Stimulated activated CD4-positive, alpha-beta T cell treated with anti-CD3 and anti-CD28 coated beads, Interleukin-4, amount 100 ng/mL, for 48 hours (primary cell): Measurements from ENCODE around the gene CNTFR.
A peak's percentile ranks its signal among the peaks of the same experiment; 100 is the strongest.

Experiments
- DNase-seq, 2 donors: peaks; one replicate each; pipeline ENCODE4 v3.0.0-alpha.2; 2020; ENCODE audit warnings: low read depth in 2 of 2

CNTFR gene

DNA sequence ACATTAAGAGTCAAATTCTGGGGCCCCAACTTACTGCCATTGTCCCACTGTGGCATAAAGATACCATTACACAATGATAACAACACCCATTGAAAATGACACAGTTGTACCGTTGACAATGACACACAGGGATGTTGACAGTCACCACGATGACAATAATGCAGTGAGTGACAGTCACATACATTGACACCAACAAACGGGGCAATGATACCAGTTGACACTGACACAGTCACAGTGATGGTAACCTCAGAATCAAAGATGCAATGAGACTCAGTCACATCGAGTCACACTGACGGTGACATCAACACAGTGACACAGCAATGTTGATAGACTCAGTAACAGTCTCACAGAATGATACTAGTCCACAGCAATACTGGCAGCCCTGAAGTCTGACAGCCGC is 16.9 kb downstream of the CNTFR start:
- no peak for DNase-seq

DNA sequence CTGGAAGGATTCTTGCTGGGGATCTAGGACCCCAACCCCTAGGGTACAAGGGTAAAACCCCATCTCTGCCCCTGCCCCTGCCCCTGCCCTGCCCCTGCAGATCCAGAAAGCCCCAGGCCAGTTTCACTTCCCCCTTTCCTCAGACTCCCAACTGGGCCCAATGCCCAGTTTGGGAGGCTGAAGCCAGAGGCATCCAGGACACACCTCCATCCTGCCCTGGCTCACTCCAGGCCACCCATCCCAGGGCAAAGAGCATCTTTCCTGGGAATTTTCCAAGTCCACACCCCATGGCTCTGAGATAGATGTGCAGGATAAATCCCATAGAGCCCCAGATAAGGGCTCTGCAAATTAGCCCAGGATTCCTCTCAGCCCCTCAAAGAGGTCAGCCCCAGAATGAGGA is 17.4 kb downstream of the CNTFR start:
- DNase-seq: no peak

DNA sequence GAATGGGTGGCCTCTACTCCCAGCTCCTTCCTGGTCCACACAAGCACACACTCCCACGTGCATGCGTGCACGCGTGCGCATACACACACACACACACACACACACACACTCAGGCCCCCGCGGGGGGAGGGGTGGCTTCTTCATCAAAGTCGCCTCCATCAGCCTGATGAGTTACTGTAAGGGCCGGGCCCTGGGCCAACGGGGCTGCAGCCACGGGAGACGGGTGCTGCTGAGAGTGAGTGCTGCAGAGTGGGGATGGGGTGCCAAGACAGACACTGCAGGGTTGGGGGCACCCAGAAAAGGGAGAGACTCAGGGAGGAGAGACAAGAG is 18.1 kb downstream of the CNTFR start:
- DNase-seq: no peak

DNA sequence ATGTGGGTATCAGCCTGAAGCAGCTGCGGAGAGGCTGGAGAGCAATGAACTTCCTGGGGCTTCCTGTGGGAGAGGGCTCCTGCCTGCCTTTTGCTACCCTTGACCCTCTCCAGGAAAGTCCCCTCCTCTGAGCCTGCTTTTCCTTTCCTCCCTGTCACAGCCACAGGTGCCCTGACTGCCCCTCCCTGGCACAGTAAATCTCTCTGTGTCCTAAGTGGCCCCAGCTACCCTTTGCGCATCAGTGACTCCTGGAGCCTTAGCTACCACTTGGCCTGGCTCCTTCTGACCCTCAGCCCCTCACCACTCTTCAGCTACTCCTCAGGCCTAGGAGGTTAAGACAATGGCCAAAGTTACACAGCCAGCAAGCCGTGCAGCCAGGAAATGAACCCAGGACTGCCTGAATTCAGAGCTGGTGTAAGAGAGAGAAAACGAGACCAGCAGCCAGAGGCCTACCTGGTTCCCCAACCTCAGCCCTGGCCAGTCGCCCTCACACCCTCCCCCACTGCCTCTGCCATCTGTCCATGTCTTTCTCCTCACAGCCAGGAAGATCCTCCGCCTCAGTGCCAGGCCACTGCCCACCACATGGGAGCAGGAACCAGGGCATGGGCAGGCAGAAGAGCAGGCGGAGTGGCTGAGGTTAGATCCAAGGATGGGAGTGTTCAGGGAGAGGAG is 18.6 kb downstream of the CNTFR start:
- no peak for DNase-seq

DNA sequence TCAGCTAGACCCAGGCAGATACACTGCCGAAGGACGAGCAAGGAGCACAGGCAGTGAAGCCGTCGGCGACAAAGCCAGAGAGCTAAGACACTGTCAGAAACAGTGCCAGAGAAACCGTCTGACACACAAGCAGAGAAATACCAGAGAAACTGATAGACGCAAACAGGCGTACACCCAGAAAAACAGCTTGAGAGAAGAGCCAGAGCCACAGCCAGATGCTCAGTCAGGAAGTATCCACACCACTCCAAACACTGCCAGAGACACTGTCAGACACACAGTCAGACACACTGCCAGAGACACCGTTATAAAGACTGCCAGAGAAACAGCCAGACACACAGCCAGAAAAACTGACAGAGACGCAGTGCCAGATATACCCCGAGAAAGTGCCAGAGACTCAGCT is 19.1 kb downstream of the CNTFR start:
- DNase-seq: no peak

DNA sequence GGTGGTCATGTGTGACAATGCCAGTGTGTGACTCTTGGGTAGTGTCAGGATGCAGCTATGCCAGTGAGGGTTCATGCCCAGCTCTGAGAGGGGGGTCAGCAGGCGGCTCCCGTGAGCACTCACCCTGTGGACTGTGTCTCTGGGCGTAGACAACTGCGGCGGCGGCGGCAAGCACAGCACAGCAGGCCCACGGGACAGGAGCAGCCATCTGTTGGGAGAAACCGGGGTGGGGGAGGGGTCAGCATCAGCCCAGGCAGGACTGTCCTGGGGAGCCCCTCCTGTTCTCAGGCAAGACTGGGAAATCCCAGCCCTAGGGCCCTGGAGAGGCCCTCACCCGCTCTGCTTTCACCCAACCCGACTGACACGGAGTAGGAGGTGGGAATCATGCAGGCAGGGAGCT is 20.8 kb downstream of the CNTFR start:
- DNase-seq: no peak

DNA sequence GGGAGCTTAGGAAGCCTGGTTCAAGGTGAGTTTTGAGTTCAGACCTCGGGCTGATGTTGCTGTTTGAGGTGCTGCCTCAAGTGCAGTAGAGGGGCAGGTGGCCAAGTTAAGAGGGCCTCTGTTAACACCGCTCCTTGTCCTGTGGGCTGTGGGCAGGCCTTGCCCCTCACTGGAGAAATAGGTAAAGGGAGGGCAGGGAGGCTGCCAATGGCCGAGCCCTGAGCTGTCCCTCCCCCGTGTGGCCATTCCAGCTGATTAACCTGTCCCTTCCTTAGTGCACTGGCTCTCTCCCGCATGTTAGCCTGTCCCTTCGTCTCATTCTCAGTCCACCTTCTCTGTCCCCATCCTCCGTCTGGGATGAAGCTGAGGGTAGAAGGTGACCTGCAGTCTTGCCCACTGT is 21.4 kb downstream of the CNTFR start:
- no peak for DNase-seq

DNA sequence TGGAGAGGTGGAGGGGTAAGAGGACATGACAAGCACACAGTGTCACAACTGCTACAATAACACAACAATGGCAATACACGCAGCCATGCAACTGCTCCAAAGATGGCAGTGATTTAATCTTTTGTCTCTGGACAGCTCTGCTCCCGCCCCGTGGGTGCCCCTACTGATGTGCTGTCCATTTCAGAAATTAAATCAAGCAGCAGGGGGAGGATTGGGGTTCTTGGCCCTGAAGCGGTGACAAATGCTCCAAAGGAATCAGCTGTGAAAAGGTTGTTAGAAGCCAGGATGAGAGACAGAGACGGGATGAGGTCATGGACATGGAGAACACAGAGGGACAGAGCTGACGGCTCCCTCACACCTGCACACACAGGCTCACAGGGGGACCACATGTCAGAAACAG is 22.6 kb downstream of the CNTFR start:
- DNase-seq: no peak

DNA sequence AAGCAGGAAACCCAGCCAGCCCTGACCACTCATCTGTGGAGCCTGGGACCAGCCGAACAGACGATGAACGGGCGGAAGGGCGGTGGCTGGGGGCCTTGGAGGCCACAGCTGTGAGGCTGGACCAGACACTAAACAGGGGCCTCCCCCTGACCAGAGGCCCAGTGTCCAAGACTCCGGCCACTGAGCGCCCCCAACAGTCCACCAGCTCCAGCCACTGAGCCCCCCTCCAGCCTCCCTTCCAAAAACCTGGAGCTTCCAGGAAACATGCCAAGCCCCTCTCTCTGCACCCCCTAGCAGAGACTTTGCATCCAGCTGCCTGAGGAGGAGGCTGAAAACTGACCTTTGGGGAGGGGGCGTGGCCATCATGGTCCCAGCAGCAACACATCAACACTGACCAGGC is 23.2 kb downstream of the CNTFR start:
- no peak for DNase-seq

DNA sequence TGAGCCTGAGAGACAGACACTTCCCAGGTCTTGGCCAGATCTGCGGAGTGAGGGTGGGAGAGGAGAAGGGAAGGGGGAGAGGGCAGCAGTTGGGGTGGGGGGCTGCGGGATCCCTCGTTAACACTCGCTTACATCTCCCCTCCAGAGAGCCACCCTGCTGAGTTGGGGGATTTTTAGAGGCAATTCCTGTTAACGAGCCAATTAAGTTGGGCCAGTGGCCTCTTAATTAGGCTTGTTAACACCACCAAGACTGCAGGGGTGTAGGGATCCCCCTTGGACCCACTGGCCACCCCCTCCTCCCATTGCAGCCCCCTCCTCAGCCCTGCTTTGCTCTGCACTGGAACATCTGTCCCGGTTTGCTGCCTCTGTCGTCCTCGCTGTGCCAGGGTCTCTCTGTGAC is 23.7 kb downstream of the CNTFR start:
- DNase-seq: no peak

DNA sequence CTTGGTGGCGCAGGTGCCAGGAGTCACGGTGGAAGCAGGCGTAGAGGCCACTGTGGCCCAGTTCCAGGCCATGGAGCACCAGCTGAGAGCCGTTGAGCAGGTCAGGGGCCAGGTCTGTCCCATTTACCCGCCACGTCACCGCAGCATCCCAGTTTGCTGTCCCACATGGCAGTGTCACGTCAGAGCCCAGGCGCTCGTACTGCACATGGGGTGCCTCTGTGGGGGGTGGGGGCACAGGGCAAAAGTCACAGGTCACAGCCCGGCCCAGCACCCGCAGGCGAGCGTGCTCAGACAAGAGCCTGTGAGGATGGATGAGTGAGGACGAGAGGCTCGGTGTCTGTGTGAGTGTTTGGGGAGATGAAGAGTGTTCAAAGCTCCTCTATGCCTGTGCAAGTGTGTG is 24.9 kb downstream of the CNTFR start:
- DNase-seq: no peak

DNA sequence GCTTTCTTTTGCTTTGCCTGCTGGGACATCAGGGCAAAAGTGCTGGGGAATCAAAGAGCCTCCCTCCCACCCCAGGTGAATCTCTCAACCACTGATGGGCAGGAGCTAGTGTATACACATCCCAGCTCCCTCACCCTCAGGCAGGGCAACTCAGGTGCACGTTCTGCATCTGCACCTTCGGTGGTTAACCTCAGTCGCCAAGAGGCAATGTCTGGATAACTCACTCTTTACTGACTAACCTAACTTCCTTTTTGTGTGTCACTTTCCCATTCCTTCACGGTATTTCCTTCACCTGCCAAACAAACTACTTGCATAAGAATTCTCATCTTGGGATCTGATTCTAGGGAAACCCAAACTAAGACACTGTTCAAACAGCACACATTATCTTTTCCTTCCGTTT is 26.3 kb downstream of the CNTFR start:
- no peak for DNase-seq

DNA sequence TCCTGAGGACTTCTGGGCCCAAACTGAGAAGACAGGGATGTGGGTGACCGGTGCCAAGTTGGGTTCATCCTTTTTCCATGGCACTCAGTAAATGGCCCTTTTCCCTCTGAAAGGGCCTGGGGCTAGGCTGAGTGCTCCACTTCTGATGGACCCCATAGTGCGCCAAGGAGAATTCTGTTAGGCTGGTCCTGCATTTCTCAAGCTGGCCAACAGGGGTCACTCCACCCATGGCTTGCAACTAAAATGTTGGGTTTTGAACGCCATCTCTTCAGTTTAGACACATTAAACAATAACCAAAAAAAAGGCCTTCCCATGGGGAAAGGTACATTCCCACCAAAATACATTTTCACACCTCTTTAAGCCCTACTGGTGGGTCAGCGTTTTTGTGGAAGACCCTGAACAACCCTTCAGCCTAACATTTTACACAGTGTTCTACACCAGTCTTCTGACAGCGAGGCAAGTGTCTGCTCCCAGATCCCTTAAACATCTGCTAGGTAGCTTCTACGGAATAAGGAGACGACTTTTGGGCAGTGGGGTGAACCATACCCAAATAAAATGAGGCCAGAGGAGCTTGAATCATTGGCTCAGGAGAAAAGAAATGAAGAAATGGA is 27.3 kb downstream of the CNTFR start:
- peak; percentile 15 to 57 for DNase-seq

DNA sequence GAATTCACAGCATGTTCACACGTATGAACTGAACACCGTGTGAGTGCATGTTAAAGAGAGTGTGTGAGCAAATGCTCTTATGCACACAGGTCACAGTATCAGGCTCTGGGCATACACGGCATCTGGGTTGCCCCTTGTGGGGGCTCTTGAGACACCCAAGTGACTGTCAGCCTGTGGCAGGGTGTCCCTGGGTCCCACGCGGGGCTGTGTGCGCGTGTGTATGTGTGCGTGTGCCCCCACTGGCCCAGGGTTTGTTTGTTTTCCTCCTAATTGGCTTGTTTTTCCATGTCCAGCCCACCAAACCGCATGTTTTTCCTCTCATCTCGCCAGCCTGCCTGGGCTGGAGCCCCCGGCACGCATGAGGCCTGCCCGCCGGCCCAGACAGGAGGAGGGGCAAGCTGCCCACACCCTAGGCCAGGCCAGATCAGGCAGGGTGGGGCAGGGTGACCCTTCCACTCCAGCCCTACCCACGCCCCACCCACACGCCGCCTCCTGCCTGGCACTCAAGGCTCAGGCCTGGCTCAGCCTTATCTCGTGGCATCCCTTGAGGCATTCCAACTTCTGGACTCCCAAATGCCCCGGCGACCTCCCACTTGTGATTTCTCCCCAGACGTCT is 28.8 kb downstream of the CNTFR start:
- DNase-seq: no peak

DNA sequence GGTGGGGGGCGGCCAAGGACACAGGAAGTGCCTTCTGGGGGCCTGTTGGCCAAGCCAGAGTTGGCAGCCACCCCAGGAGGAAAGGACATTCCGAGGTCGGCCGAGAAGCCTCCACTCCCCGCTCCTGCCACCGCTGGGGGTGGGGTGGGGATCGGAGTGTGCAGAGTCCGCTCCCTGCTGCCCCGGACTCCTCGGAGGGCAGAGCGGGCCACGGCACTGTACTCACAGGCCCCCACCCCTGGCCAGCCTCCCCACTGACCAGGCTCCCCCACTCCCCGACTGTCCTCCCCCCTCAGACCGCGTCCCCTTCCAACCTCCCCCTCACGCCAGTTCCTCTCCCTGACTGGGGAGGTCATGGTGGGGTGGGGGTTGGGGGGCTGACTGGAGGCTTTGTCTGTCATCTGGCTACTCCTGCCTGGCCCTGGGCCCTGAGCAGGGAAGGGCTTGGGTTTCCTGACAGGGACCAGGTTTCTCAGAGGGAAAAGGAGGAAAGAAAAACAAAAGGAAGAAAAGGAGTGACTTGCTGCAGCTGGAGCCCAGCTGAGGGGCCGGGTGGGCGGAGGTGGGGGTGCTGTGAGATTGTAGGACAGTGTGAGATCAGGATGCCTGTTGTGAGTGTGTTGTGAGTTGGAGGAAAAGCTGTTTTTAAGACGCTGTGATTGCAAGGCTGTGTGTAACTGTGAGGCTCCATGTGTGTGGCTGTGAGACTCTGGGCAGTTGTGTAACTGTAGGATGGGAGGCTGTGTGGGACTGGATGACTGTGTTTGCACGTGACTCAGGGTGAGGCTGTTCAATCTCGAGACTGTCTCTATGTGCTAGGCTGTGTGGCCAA is 29.7 kb downstream of the CNTFR start:
- no peak for DNase-seq

DNA sequence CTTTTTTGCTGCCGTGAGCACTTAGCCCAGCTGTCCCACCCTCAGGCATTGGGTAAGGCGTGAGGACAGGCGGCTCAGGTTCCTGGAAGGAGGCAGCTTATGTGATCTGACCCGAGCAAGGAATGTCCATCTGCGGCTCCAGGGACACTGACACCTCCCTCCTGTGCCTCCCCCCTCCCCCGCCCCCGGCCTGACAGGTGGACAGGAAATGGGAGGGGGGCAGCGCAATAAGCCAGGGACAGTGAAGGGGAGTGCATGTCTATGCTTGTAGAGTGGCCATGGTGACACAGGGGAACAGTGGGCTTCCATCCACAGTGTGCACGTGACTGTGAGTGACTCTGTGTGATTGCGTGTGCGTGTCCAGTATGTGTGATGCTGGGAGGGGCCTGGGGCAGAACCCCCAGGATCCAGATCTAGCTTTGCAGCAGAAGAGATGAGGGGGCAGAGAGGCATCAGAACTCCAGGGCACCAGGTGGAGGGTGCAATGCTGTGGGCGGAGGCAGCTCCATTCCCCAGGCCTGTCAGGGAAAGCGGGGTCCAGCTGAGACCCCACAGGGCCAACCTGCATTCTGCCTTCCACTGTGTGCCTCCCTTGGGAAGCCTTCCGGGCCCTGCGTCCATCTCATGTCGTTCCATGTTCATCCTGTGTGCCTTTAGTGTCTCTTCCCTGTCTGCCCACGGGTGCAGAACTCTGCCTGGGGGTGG is 30.5 kb downstream of the CNTFR start:
- DNase-seq: no peak

DNA sequence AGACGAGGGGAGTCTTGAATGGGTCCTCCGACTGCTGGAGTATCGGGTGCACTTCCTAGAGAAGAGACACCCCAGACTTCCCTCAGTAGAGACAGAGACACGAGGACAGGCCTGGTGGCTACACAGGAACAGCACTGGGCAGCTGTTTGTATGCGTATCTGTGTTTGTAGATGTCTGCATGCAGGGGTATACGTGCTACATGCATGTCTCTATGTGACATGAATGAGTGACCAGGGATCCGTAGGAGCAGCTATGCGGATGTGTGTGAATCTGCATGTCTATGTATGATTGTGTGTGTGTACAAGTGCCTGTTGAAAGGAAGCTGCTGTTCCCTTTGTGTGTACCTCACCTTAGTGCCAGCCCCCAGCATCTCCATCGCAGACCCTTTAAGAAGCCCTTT is 31.2 kb downstream of the CNTFR start:
- no peak for DNase-seq

DNA sequence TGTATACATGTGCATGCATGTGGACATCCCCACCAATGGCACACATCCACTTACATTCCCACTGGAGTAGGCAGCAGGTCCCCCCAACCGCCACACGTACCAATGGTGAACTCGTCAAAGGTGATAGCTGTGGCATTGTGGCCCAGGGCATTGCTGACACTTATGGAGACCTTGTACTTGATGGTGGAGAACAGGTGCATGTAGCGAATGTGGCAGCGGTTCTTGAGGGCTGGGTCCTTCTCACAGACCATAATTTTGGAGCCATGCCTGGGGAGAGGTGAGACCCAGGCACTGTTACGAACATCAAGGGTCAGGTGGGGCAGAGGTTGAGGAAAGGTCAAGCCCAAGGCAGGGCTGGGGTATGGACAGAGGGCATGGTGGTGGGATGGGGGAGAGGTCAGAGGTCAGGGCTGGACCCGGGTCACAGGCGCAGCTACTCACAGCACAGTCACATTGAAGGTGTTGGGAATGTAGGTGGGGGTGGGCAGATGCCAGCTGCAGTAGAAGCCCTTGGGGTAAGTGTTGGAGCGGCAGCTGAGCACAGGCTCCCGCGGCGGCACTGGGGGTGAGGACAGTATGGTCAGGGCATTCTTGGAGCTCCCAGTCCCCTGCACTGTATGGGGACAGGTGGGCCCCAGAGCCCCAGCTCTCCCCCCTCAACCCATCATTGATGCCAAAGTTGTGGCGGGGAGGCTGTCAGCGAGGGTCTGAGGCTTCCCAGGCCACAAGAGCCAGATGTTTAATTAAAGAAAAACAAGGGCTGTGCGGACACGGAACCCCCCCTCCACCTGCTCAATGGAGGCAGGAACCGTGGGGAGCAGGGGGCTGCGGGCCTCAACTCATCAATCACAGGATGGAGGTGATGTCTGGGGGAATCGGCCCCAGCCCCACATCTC is 31.9 kb downstream of the CNTFR start:
- DNase-seq: no peak

DNA sequence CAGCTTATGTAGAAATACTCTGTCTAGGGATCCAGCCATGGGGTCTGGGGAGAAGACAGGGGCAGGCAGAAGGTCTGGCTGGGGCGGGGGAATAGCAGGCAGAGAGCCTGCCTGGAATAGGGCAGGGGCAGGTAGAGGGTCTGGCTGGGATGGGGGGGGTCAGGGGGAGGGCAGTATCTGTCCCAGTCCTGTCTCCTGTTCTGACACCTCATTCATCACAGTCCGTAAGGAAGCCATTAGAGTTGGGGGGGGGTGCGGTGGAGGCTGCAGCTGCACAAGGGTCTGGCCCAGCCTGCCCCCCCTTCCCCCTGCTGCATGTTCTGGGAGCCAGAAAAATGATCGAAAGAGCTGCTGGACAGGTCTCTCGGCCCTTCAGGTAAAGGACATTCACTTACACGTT is 32.6 kb downstream of the CNTFR start:
- no peak for DNase-seq

DNA sequence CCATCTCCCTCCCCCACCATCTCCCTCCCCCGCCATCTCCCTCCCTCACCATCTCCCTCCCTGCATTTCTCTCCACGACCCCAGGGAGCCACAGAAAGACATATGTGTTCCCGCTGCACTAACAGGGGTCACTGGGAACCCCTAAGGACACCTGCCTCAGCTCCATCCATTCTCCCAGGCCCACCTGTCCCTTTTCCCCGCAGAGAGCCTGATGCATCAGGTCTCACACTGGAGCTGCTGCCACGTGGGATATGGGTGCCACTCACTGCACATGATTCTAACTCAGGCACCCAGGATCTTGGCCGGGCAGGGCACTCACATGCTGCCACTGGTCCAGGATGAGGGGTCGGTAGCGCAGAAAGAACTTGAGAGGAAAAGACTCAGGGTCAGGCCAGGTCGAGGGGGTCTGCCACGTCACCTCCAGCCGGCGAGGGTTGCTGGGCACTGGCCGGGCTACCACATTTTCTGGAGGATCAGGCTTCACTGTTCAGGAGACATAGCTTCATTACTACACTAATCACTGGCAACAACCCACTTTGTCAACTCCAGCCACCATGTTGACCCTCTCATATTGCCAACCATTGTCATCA is 33.5 kb downstream of the CNTFR start:
- no peak for DNase-seq

DNA sequence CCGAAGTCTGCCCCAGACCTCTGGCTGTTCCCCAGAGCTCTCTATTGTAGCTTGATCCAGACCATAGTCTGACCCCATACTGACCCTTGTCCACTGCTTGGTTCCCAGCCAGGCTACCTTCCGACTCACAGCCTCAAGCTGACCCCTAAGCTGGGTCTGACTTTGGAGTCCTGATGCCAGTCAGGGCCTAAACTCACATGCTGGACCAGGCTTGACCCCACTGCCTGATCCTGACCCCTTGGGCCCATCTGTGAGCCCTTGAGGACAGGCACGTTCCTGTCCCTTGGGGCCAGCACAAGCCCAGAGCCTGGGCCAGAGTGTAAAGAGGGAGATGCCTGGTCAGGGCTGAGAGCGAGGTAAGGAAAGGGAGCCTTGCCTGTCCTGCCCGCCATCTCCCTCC is 34.0 kb downstream of the CNTFR start:
- DNase-seq: no peak
